A549 (cell line): ENCODE results near the gene ATP8A2. TPM values are rescaled to one million over a fixed set of nuclear protein-coding genes. Genes with fewer than 3 reads are reported as not detected.

ENCODE experiments used
- ATAC-seq, 2 experiments: fragments of 200-7000 bp in 1 of 2; fragments of >200 bp in 1 of 2; cut with Nextera tagmentation in 1 of 2; cut with Tn5 transposase in 1 of 2; 3 replicates each; pipeline versions ENCODE4 v1.8.0 to v1.9.1; 2018 to 2020; ENCODE audit warnings: mild to moderate bottlenecking in 1 of 2, moderate library complexity in 1 of 2
- CTCF ChIA-PET: fragments of 300-600 bp; sonication (Branson Sonifier 250); formaldehyde crosslinking; extraction: SDS; loops from one replicate; lab custom pipeline; 2021; ENCODE audit warnings: antibody characterized with exemption, inconsistent platforms; lab: Yijun Ruan, JAX
- POLR2A ChIA-PET: fragments of 350-600 bp; formaldehyde crosslinking; extraction: SDS; loops from one replicate; lab custom pipeline; 2021; ENCODE audit warnings: antibody characterized with exemption, inconsistent platforms; lab: Yijun Ruan, JAX
- DNase-seq, 2 experiments: peaks; one replicate each; pipeline versions ENCODE4 v3.0.0 to v3.0.0-alpha.2; 2011 to 2016; ENCODE audit warnings: low read depth in 1 of 2, low spot score in 1 of 2
- FAIRE-seq: peaks from 2 replicates; lab custom pipeline; 2011; peaks lifted over from hg19 to GRCh38; lab: Jason Lieb, UNC
- H3K27ac ChIP-seq, 2 experiments: fragments of >200 bp; sonication (Bioruptor Twin); formaldehyde crosslinking; 3 replicates each; pipeline ENCODE4 v1.5.1; 2016 to 2017
- H3K4me1 ChIP-seq: fragments of >200 bp; sonication (Bioruptor Twin); formaldehyde crosslinking; 3 replicates; pipeline ENCODE4 v1.6.1; 2016
- H3K4me2 ChIP-seq: fragments of >200 bp; sonication (Bioruptor Twin); formaldehyde crosslinking; 3 replicates; pipeline ENCODE4 v1.6.1; 2016
- H3K4me3 ChIP-seq: fragments of >200 bp; sonication (Bioruptor Twin); formaldehyde crosslinking; 3 replicates; pipeline ENCODE4 v1.5.1; 2016
- H3K9me3 ChIP-seq: fragments of >200 bp; sonication (Bioruptor Twin); formaldehyde crosslinking; 3 replicates; pipeline ENCODE4 v1.6.1; 2016
- CBX8 ChIP-seq: fragments of 200-600 bp; sonication (generic); IDR thresholded peaks from 2 replicates; pipeline ENCODE4 v1.6.1; 2016
- CEBPB ChIP-seq, 2 experiments: fragments of >200 bp in 1 of 2; sonication (Bioruptor Twin) in 1 of 2; formaldehyde crosslinking in 1 of 2; IDR thresholded peaks; 2 replicates each; pipeline ENCODE4 v1.6.1; 2012 to 2016
- CHD2 ChIP-seq: fragments of 150-350 bp; IDR thresholded peaks from 2 replicates; pipeline ENCODE4 v1.6.1; 2014; ENCODE audit warnings: low read length; ENCODE audit not compliant: partially characterized antibody
- EHMT2 ChIP-seq: fragments of 200-600 bp; sonication (generic); IDR thresholded peaks from 2 replicates; pipeline ENCODE4 v1.6.1; 2016; ENCODE audit warnings: antibody characterized with exemption, low read depth, mild to moderate bottlenecking, moderate library complexity
- EP300 ChIP-seq, 2 experiments: fragments of >200 bp; sonication (Bioruptor Twin); formaldehyde crosslinking; IDR thresholded peaks; 2 replicates in 1 of 2; 3 replicates in 1 of 2; pipeline ENCODE4 v1.6.1; 2016 to 2017
- ESRRA ChIP-seq: fragments of 150-350 bp; IDR thresholded peaks from 2 replicates; pipeline ENCODE4 v1.6.1; 2014; ENCODE audit warnings: mild to moderate bottlenecking, low read length, borderline replicate concordance
- FOSB ChIP-seq: fragments of 250-450 bp; sonication (Bioruptor Pico); IDR thresholded peaks from 2 replicates; pipeline ENCODE4 v1.5.0; 2020; ENCODE audit warnings: mild to moderate bottlenecking, moderate library complexity
- FOSL2 ChIP-seq, 2 experiments: fragments of 450-650 bp in 1 of 2; fragments of >200 bp in 1 of 2; sonication (Bioruptor Twin) in 1 of 2; formaldehyde crosslinking; IDR thresholded peaks; 2 replicates each; pipeline versions ENCODE4 v1.5.0 to v1.6.1; 2016 to 2020; ENCODE audit warnings: mild to moderate bottlenecking in 1 of 2, moderate library complexity in 1 of 2
- GATA3 ChIP-seq: IDR thresholded peaks from 2 replicates; pipeline ENCODE4 v1.6.1; 2012; ENCODE audit warnings: borderline replicate concordance
- HDAC2 ChIP-seq: fragments of 200-600 bp; sonication (generic); IDR thresholded peaks from 2 replicates; pipeline ENCODE4 v1.6.1; 2016
- HEYL ChIP-seq: fragments of 250-450 bp; sonication (Bioruptor Pico); IDR thresholded peaks from 2 replicates; pipeline ENCODE4 v1.8.0; 2021; ENCODE audit warnings: mild to moderate bottlenecking, moderate library complexity
- MAX ChIP-seq: IDR thresholded peaks from 2 replicates; pipeline ENCODE4 v1.6.1; 2012
- PBX3 ChIP-seq: IDR thresholded peaks from 2 replicates; pipeline ENCODE4 v1.6.1; 2012
- PHF8 ChIP-seq: fragments of 200-600 bp; sonication (generic); IDR thresholded peaks from 2 replicates; pipeline ENCODE4 v1.6.1; 2016; ENCODE audit warnings: low read depth, mild to moderate bottlenecking, antibody characterized with exemption, moderate library complexity, borderline replicate concordance
- POLR2AphosphoS2 ChIP-seq: conservative IDR thresholded peaks from 2 replicates; pipeline ENCODE4 v1.6.1; 2012; ENCODE audit warnings: low read length, improper control_type of control experiment, inconsistent platforms
- RARB ChIP-seq: fragments of 250-450 bp; sonication (Bioruptor Pico); IDR thresholded peaks from 2 replicates; pipeline ENCODE4 v1.8.0; 2021; ENCODE audit warnings: mild to moderate bottlenecking, moderate library complexity
- RCOR1 ChIP-seq: fragments of 150-350 bp; IDR thresholded peaks from 2 replicates; pipeline ENCODE4 v1.6.1; 2014; ENCODE audit warnings: antibody characterized with exemption, low read length, low read depth
- RNF2 ChIP-seq: fragments of 200-600 bp; sonication (generic); IDR thresholded peaks from 2 replicates; pipeline ENCODE4 v1.6.1; 2016; ENCODE audit warnings: low read depth, mild to moderate bottlenecking, antibody characterized with exemption, moderate library complexity, borderline replicate concordance
- SREBF2 ChIP-seq: fragments of 450-650 bp; IDR thresholded peaks from 2 replicates; pipeline ENCODE4 v1.6.1; 2014; ENCODE audit warnings: mild to moderate bottlenecking, moderate library complexity
- TFCP2L1 ChIP-seq: fragments of 250-450 bp; sonication (Bioruptor Pico); IDR thresholded peaks from 2 replicates; pipeline ENCODE4 v1.5.0; 2021; ENCODE audit warnings: mild to moderate bottlenecking
- USF2 ChIP-seq: fragments of 450-650 bp; IDR thresholded peaks from 2 replicates; pipeline ENCODE4 v1.6.1; 2014; ENCODE audit warnings: antibody characterized with exemption
- ZFP36 ChIP-seq: fragments of 450-650 bp; IDR thresholded peaks from 2 replicates; pipeline ENCODE4 v1.6.1; 2014; ENCODE audit warnings: borderline replicate concordance; ENCODE audit not compliant: partially characterized antibody
- ZSCAN20 ChIP-seq: fragments of 250-450 bp; sonication (Bioruptor Pico); IDR thresholded peaks from 2 replicates; pipeline ENCODE4 v1.8.0; 2022; ENCODE audit warnings: mild to moderate bottlenecking, moderate library complexity
- WGBS: methylation state at CpG from one replicate; pipeline ENCODE4 v1.1.6; 2017; ENCODE audit errors: missing lambda C conversion rate; 5-methylcytosine and 5-hydroxymethylcytosine counted together
- polyA plus RNA-seq, 4 experiments: library from polyadenylated mRNA; depleted of rRNA in 3 of 4; stranded (reverse); fragments of >200 nt; fragmentation: RNase III in 1 of 4; extraction: RNeasy Plus Mini Kit Qiagen cat#74134 plus additional on column Dnase treatment in 1 of 4; gene quantifications; 2 replicates in 3 of 4; 3 replicates in 1 of 4; pipeline ENCODE4 v1.2.3, GENCODE V29; 2011 to 2017
- TF ChIP-seq, protein P1 (sequence below): fragments of >200 bp; sonication (Bioruptor Twin); formaldehyde crosslinking; IDR thresholded peaks from 3 replicates; pipeline ENCODE4 v1.5.1; 2016
- TF ChIP-seq, protein P2 (sequence below): fragments of >200 bp; sonication (Bioruptor Twin); formaldehyde crosslinking; IDR thresholded peaks from 2 replicates; pipeline ENCODE4 v1.6.1; 2016

Gene ATP8A2
- polyA plus RNA-seq, 2 of the 4 experiments (the other 2 are of a cell fraction) = 0.03 TPM; not detected in 1

DNA sequence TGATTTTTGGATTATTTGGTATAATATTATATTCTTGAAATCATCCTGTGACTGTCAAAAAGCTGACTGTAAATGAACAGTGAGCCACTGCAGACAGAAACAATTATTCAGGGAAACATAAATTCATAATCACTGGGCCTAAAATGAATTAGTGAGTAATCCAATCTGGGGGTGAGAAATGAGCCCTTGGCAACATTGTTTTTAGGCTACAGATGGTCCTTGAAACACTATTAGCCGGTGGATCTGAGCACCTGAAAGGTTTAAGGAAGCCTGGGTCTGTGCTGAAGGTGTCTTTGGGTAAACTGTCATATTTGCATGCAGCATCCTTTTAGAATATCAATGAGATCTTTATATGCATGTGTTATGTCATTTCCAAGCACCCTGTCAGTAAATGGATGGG lies 290.7 kb downstream of the ATP8A2 start:
- CTCF ChIA-PET = no interaction called here
- TF ChIP-seq MAX (no peak), ESRRA (no peak), HDAC2 (no peak), TFCP2L1 (CRISPR knock-in tag) (no peak), PBX3 (no peak), GATA3 (no peak), USF2 (no peak), CEBPB (IDR thresholded peaks at IDR 0.05) (no peak), PHF8 (no peak), EP300 (IDR thresholded peaks at IDR 0.05) (no peak), HEYL (CRISPR knock-in tag) (no peak), RNF2 (no peak)
- TF ChIP-seq, protein P1, sequence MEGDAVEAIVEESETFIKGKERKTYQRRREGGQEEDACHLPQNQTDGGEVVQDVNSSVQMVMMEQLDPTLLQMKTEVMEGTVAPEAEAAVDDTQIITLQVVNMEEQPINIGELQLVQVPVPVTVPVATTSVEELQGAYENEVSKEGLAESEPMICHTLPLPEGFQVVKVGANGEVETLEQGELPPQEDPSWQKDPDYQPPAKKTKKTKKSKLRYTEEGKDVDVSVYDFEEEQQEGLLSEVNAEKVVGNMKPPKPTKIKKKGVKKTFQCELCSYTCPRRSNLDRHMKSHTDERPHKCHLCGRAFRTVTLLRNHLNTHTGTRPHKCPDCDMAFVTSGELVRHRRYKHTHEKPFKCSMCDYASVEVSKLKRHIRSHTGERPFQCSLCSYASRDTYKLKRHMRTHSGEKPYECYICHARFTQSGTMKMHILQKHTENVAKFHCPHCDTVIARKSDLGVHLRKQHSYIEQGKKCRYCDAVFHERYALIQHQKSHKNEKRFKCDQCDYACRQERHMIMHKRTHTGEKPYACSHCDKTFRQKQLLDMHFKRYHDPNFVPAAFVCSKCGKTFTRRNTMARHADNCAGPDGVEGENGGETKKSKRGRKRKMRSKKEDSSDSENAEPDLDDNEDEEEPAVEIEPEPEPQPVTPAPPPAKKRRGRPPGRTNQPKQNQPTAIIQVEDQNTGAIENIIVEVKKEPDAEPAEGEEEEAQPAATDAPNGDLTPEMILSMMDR = no peak
- FAIRE-seq (no peak), DNase-seq (no peak), ATAC-seq (no peak)
- Histone ChIP-seq H3K9me3 (no peaks in the 10 kb centered on the region), H3K27ac (no peak overlapping the region), H3K4me2 (no peak overlapping the region), H3K4me1 (no peaks in the 10 kb centered on the region), H3K4me3 (no peak overlapping the region)
- 0% methylated on average over 1 of the region's 1 CpG for WGBS
- POLR2A ChIA-PET = no interaction called here

DNA sequence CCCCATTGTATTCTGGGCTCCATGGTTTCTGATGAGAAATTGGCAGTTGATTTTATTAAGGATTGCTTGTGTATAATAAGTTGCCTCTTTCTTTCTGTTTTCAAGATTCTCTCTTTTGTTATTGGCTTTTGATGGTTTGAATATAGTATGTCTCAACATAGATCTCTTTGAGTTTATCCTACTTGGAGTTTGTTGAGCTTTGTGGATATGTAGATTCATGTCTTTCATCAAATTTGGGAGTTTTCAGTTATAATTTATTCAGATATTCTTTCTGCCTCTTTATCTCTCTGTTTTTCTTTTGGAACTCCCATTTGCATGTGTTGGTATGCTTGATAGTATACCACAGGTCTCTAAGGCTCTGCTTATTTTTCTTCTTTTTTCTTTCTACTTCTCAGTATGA lies 296.6 kb downstream of the ATP8A2 start:
- POLR2A ChIA-PET = no interaction called here
- no peak for DNase-seq
- H3K27ac ChIP-seq = no peak overlapping the region

GRCh38 chr13:25673711-25674110 lies 301.9 kb downstream of the ATP8A2 start:
- Histone ChIP-seq H3K27ac (no peak overlapping the region), H3K9me3 (no peaks in the 10 kb centered on the region), H3K4me1 (no peaks in the 10 kb centered on the region), H3K4me3 (no peak overlapping the region), H3K4me2 (no peak overlapping the region)
- DNase-seq (no peak), FAIRE-seq (no peak), ATAC-seq (no peak)
- POLR2A ChIA-PET = no interaction called here
- WGBS = 11% methylated on average over 5 of the region's 5 CpGs
- CTCF ChIA-PET = no interaction called here
- no peak for TF ChIP-seq CHD2
- TF ChIP-seq, protein P2, sequence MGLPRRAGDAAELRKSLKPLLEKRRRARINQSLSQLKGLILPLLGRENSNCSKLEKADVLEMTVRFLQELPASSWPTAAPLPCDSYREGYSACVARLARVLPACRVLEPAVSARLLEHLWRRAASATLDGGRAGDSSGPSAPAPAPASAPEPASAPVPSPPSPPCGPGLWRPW = no peak
- no peak for TF ChIP-seq RNF2
- TF ChIP-seq CBX8 = no peak
- no peak for TF ChIP-seq FOSL2 (IDR thresholded peaks at IDR 0.05)
- no peak for TF ChIP-seq FOSL2 (CRISPR knock-in tag; IDR thresholded peaks at IDR 0.05)
- no peak for TF ChIP-seq GATA3
- TF ChIP-seq SREBF2 = no peak
- no peak for TF ChIP-seq FOSB (CRISPR knock-in tag)
- TF ChIP-seq TFCP2L1 (CRISPR knock-in tag) = no peak
- no peak for TF ChIP-seq RCOR1
- TF ChIP-seq USF2 = no peak

More for the DNA sequence above, 296.6 kb downstream of the ATP8A2 start:
- CTCF ChIA-PET = interaction anchor here (0.6 kb wide), 1 partner anchor 120 kb away, joined by 3 read pairs; no protein-coding TSS in a partner anchor
- H3K9me3 ChIP-seq = no peaks in the 10 kb centered on the region
- H3K4me2 ChIP-seq = no peak overlapping the region
- no peaks in the 10 kb centered on the region for H3K4me1 ChIP-seq
- FAIRE-seq (no peak), ATAC-seq (no peak)
- TF ChIP-seq POLR2AphosphoS2 (no peak), ZFP36 (no peak), HEYL (CRISPR knock-in tag) (no peak), EHMT2 (no peak), PBX3 (no peak), ZSCAN20 (CRISPR knock-in tag) (no peak), RARB (no peak)
- H3K4me3 ChIP-seq = no peak overlapping the region
